HepG2 (cell line): ENCODE measurements around the gene BBOX1. TPM values are rescaled to one million over a fixed set of nuclear protein-coding genes. Genes with fewer than 3 reads are reported as not detected.

Source experiments
- ATAC-seq: fragments of 200-7000 bp; cut with Tn5 transposase; 3 replicates; pipeline ENCODE4 v1.9.1; 2020; ENCODE audit warnings: mild to moderate bottlenecking, moderate library complexity
- BruUV-seq: library from RNA; stranded (reverse); fragments of 400-500 nt; replicated peaks from 2 replicates; lab custom pipeline; 2021; lab: Mats Ljungman, UMichigan
- CTCF ChIA-PET: fragments of 300-600 bp; formaldehyde crosslinking; extraction: SDS; loops from one replicate; lab custom pipeline; 2021; ENCODE audit warnings: low total read pairs, inconsistent platforms, low intra/inter-chr PET ratio; lab: Yijun Ruan, JAX
- POLR2A ChIA-PET: fragments of 350-600 bp; sonication (Branson Sonifier 250); formaldehyde crosslinking; loops from one replicate; lab custom pipeline; 2020; ENCODE audit warnings: antibody characterized with exemption, inconsistent platforms; lab: Yijun Ruan, JAX
- DNase-seq: peaks from one replicate; pipeline ENCODE4 v3.0.0-alpha.2; 2015; ENCODE audit warnings: low spot score
- FAIRE-seq: peaks from 3 replicates; lab custom pipeline; 2011; peaks lifted over from hg19 to GRCh38; lab: Jason Lieb, UNC
- H2AFZ ChIP-seq: one replicate; pipeline ENCODE4 v1.6.1; 2011; ENCODE audit warnings: low read length, inconsistent platforms
- H3K27ac ChIP-seq: fragments of 300-600 bp; 3 replicates; pipeline ENCODE4 v1.8.0; 2011; ENCODE audit warnings: mixed run types, mild to moderate bottlenecking, mixed read lengths, low read length, inconsistent platforms; ENCODE audit not compliant: insufficient read depth; ENCODE audit errors: extremely low read length
- H3K27me3 ChIP-seq, 2 experiments: fragments of 200-600 bp in 1 of 2; 2 replicates in 1 of 2; 3 replicates in 1 of 2; pipeline versions ENCODE4 v1.6.0 to v1.8.0; 2011; ENCODE audit warnings: low read length in 2 of 2, mild to moderate bottlenecking in 2 of 2, moderate library complexity in 2 of 2, inconsistent platforms in 1 of 2; ENCODE audit not compliant: insufficient read depth in 2 of 2, control insufficient read depth in 1 of 2
- H3K36me3 ChIP-seq, 2 experiments: fragments of 200-600 bp in 1 of 2; replicated peaks in 1 of 2; 2 replicates in 1 of 2; 3 replicates in 1 of 2; pipeline versions ENCODE4 v1.5.1 to v1.8.0; 2011; ENCODE audit warnings: low read length in 2 of 2, inconsistent platforms in 1 of 2; ENCODE audit not compliant: insufficient read depth in 2 of 2, control insufficient read depth in 1 of 2
- H3K4me1 ChIP-seq: 2 replicates; pipeline ENCODE4 v1.5.1; 2012; ENCODE audit warnings: low read length, inconsistent platforms; ENCODE audit not compliant: insufficient read depth
- H3K4me2 ChIP-seq: 2 replicates; pipeline ENCODE4 v1.6.0; 2011; ENCODE audit warnings: low read depth, low read length, inconsistent platforms
- H3K4me3 ChIP-seq, 3 experiments: fragments of 200-600 bp in 1 of 3; sonication (generic), shearing (Covaris generic) in 1 of 3; replicated peaks in 1 of 3; 2 replicates each; pipeline ENCODE4 v1.5.1; 2011 to 2016; ENCODE audit warnings: low read length in 3 of 3, inconsistent platforms in 2 of 3, low read depth in 2 of 3, mild to moderate bottlenecking in 2 of 3, control low read depth in 1 of 3, mixed read lengths in 1 of 3; ENCODE audit not compliant: insufficient read depth in 1 of 3
- H3K79me2 ChIP-seq: one replicate; pipeline ENCODE4 v1.6.1; 2011; ENCODE audit warnings: low read length, inconsistent platforms; ENCODE audit not compliant: insufficient read depth
- H3K9ac ChIP-seq: 2 replicates; pipeline ENCODE4 v1.6.0; 2011; ENCODE audit warnings: mild to moderate bottlenecking, low read depth, low read length, inconsistent platforms; ENCODE audit not compliant: insufficient read depth
- H3K9me3 ChIP-seq: 2 replicates; pipeline ENCODE4 v1.5.1; 2012; ENCODE audit warnings: mild to moderate bottlenecking, low read length
- H4K20me1 ChIP-seq: 2 replicates; pipeline ENCODE4 v1.6.0; 2011; ENCODE audit warnings: inconsistent platforms, mild to moderate bottlenecking, low read length, moderate library complexity; ENCODE audit not compliant: insufficient read depth
- GABPB1 ChIP-seq: IDR thresholded peaks from 2 replicates; pipeline ENCODE4 v1.6.1; 2016; ENCODE audit warnings: mild to moderate bottlenecking, missing genetic modification reagents, moderate library complexity, missing compliant biosample characterization
- KDM2A ChIP-seq: sonication (generic); formaldehyde crosslinking; IDR thresholded peaks from 2 replicates; pipeline ENCODE4 v1.4.0; 2020; ENCODE audit warnings: low read depth, missing genetic modification reagents, borderline replicate concordance
- NFATC3 ChIP-seq: sonication (generic); formaldehyde crosslinking; IDR thresholded peaks from 2 replicates; pipeline ENCODE4 v1.5.1; 2020; ENCODE audit warnings: mild to moderate bottlenecking, missing genetic modification reagents
- PCBP1 ChIP-seq: fragments of 200-400 bp; formaldehyde crosslinking; IDR thresholded peaks from 2 replicates; pipeline ENCODE4 v1.6.1; 2017; ENCODE audit warnings: mild to moderate bottlenecking, low read depth, low read length, borderline replicate concordance
- RAD21 ChIP-seq: fragments of 450-650 bp; formaldehyde crosslinking; IDR thresholded peaks from 2 replicates; pipeline ENCODE4 v1.5.0; 2020; ENCODE audit warnings: mild to moderate bottlenecking
- TCF7L2 ChIP-seq: IDR thresholded peaks from 2 replicates; pipeline ENCODE4 v1.6.1; 2011; ENCODE audit warnings: mild to moderate bottlenecking, low read depth, low read length, moderate library complexity
- XBP1 ChIP-seq: sonication (generic); formaldehyde crosslinking; IDR thresholded peaks from 2 replicates; pipeline ENCODE4 v1.5.0; 2020; ENCODE audit warnings: missing genetic modification reagents
- ZFP36L2 ChIP-seq: sonication (generic); formaldehyde crosslinking; IDR thresholded peaks from 2 replicates; pipeline ENCODE4 v1.4.0; 2020; ENCODE audit warnings: missing genetic modification reagents
- ZNF121 ChIP-seq: sonication (generic); formaldehyde crosslinking; IDR thresholded peaks from 2 replicates; pipeline ENCODE4 v1.5.0; 2020; ENCODE audit warnings: mild to moderate bottlenecking, missing genetic modification reagents
- ZNF124 ChIP-seq: sonication (generic); formaldehyde crosslinking; IDR thresholded peaks from 2 replicates; pipeline ENCODE4 v1.4.0; 2020; ENCODE audit warnings: missing genetic modification reagents
- ZNF354B ChIP-seq: sonication (generic); formaldehyde crosslinking; IDR thresholded peaks from 2 replicates; pipeline ENCODE4 v1.8.0; 2022; ENCODE audit warnings: mild to moderate bottlenecking, missing genetic modification reagents
- ZNF431 ChIP-seq: sonication (generic); formaldehyde crosslinking; IDR thresholded peaks from 2 replicates; pipeline ENCODE4 v1.9.0; 2022; ENCODE audit warnings: missing genetic modification reagents, low read depth, mild to moderate bottlenecking, borderline replicate concordance
- ZNF609 ChIP-seq: sonication (generic); formaldehyde crosslinking; IDR thresholded peaks from 2 replicates; pipeline ENCODE4 v1.4.0; 2020; ENCODE audit warnings: mild to moderate bottlenecking, missing genetic modification reagents, borderline replicate concordance
- ZNF747 ChIP-seq: sonication (generic); formaldehyde crosslinking; IDR thresholded peaks from 2 replicates; pipeline ENCODE4 v1.8.1; 2023; ENCODE audit warnings: missing genetic modification reagents, mild to moderate bottlenecking, borderline replicate concordance
- ZNF75D ChIP-seq: sonication (generic); formaldehyde crosslinking; IDR thresholded peaks from 2 replicates; pipeline ENCODE4 v1.8.1; 2023; ENCODE audit warnings: missing genetic modification reagents, mild to moderate bottlenecking, borderline replicate concordance
- ZNF776 ChIP-seq: sonication (generic); formaldehyde crosslinking; IDR thresholded peaks from 2 replicates; pipeline ENCODE4 v1.4.0; 2020; ENCODE audit warnings: mild to moderate bottlenecking, missing genetic modification reagents
- ZSCAN12 ChIP-seq: sonication (generic); formaldehyde crosslinking; IDR thresholded peaks from 2 replicates; pipeline ENCODE4 v1.9.0; 2021; ENCODE audit warnings: mild to moderate bottlenecking, missing genetic modification reagents
- ZXDC ChIP-seq: sonication (generic); formaldehyde crosslinking; IDR thresholded peaks from 2 replicates; pipeline ENCODE4 v1.5.0; 2020; ENCODE audit warnings: mild to moderate bottlenecking, missing genetic modification reagents
- WGBS: methylation state at CpG from one replicate; pipeline ENCODE4 v1.1.6; 2017; ENCODE audit warnings: low lambda C conversion rate; 5-methylcytosine and 5-hydroxymethylcytosine counted together
- in situ Hi-C: cut with HindIII; loops from 2 replicates; pipeline ENCODE4 v1.10.0; 2017; ENCODE audit warnings: low pct_unique_long_range_greater_than_20kb; ENCODE audit not compliant: extremely low pct_ligation_motif_present
- intact Hi-C: fragments of 100-400 bp; cut with micrococcal nuclease; formaldehyde crosslinking; loops from one replicate; pipeline ENCODE4 v1.10.0; 2022; ENCODE audit not compliant: unreplicated experiment
- polyA plus RNA-seq, 8 experiments: library from polyadenylated mRNA; depleted of rRNA in 3 of 8; stranded (reverse) in 7 of 8; unstranded in 1 of 8; fragments of >200 nt; fragmentation: Illumina TruSeq in 4 of 8; extraction: Trizol in 4 of 8; gene quantifications; 2 replicates each; pipeline versions ENCODE4 v1.2.1 to v1.2.3, GENCODE V29; 2011 to 2016; ENCODE audit warnings: low read depth in 4 of 8, missing spikeins in 1 of 8, mixed read lengths in 1 of 8; ENCODE audit not compliant: insufficient read depth in 1 of 8
- total RNA-seq, 5 experiments: library from RNA; depleted of rRNA; stranded (reverse); fragments of >200 nt; fragmentation: Illumina TruSeq; extraction: Trizol; gene quantifications; 2 replicates each; pipeline ENCODE4 v1.2.3, GENCODE V29; 2016; ENCODE audit warnings: low read depth in 1 of 5

The BBOX1 gene
- total and polyA plus RNA-seq, 2 of the 13 experiments (the other 11 are each of a cell fraction or from before 2014, with no cell fraction given): not detected

- no TSS peak for BruUV-seq
- Histone ChIP-seq H4K20me1 (no peaks in the 10 kb centered on the region), H3K9ac (no peak overlapping the region), H3K4me1 (no peaks in the 10 kb centered on the region), H3K9me3 (no peaks in the 10 kb centered on the region), H2AFZ (no peak overlapping the region), H3K4me3 (no peak overlapping the region), H3K4me2 (no peak overlapping the region), H3K27me3 (no peaks in the 10 kb centered on the region), H3K27ac (no peak overlapping the region), H3K36me3 (no peaks in the 10 kb centered on the region), H3K79me2 (no peaks in the 10 kb centered on the region)
- intact Hi-C loops (loop anchor here (10.0 kb wide), 1 partner anchor 147 kb away; no protein-coding TSS in a partner anchor), in situ Hi-C loops (no loop called here)
- POLR2A ChIA-PET: no interaction called here
- CTCF ChIA-PET: no interaction called here
- no peak for ATAC-seq
- FAIRE-seq: no peak
- TF ChIP-seq ZFP36L2 (CRISPR knock-in tag): no peak
- no peak for TF ChIP-seq ZNF609 (CRISPR knock-in tag)
- no peak for TF ChIP-seq ZNF747 (CRISPR knock-in tag)
- no peak for TF ChIP-seq ZSCAN12 (CRISPR knock-in tag)
- TF ChIP-seq GABPB1: no peak
- no peak for TF ChIP-seq RAD21 (CRISPR knock-in tag)
- TF ChIP-seq NFATC3: no peak
- no peak for TF ChIP-seq ZNF75D
- no peak for TF ChIP-seq PCBP1
- no peak for TF ChIP-seq ZNF776
- no peak for TF ChIP-seq XBP1
- TF ChIP-seq ZNF124 (CRISPR knock-in tag): no peak
- TF ChIP-seq KDM2A: no peak
- TF ChIP-seq TCF7L2: no peak
- TF ChIP-seq ZXDC (CRISPR knock-in tag): no peak
- no peak for TF ChIP-seq ZNF121 (CRISPR knock-in tag)
- no peak for TF ChIP-seq ZNF431 (CRISPR knock-in tag)
- TF ChIP-seq ZNF354B (CRISPR knock-in tag): no peak
- WGBS: under 1% methylated on average over 4 of the region's 4 CpGs
- no peak for DNase-seq
These were observed 81.4 kb downstream of the BBOX1 start for GRCh38 chr11:27122001-27122400.
